Brain microvascular endothelial cell (primary cell): ENCODE results near the gene TBXA2R.

Experiments used
- DNase-seq: peaks from one replicate; pipeline ENCODE4 v3.0.0-alpha.2; 2020
- H3K27ac ChIP-seq: fragments of 250-450 bp; sonication (Bioruptor Pico); 2 replicates; pipeline ENCODE4 v1.5.1; 2020; ENCODE audit warnings: mild to moderate bottlenecking, moderate library complexity
- H3K27me3 ChIP-seq: fragments of 250-450 bp; sonication (Bioruptor Pico); replicated peaks from 2 replicates; pipeline ENCODE4 v1.5.1; 2020; ENCODE audit warnings: mild to moderate bottlenecking
- H3K36me3 ChIP-seq: fragments of 250-450 bp; sonication (Bioruptor Pico); replicated peaks from 2 replicates; pipeline ENCODE4 v1.5.1; 2020; ENCODE audit warnings: mild to moderate bottlenecking
- H3K4me3 ChIP-seq: 2 replicates; pipeline ENCODE4 v1.5.1; 2011; ENCODE audit warnings: low read depth, mild to moderate bottlenecking, control low read depth, low read length, moderate library complexity
- in situ Hi-C: cut with HindIII; loops from 2 replicates; pipeline ENCODE4 v1.10.0; 2017; ENCODE audit warnings: low sequenced_read_pairs, low pct_ligation_motif_present
- TF ChIP-seq, protein P1 (sequence below): IDR thresholded peaks from 2 replicates; pipeline ENCODE4 v1.5.1; 2011; ENCODE audit warnings: low read depth, mild to moderate bottlenecking, moderate library complexity, low read length, control low read depth, inconsistent platforms; ENCODE audit errors: missing control alignments

The TBXA2R gene

GRCh38 chr19:3591876-3592613 lies 14.6 kb downstream of the TBXA2R start:
- no peaks in the 10 kb centered on the region for H3K36me3 ChIP-seq
- in situ Hi-C loops, result no loop called here
- H3K27me3 ChIP-seq, result no peaks in the 10 kb centered on the region
- H3K27ac ChIP-seq, result no peak overlapping the region
- TF ChIP-seq, protein P1, sequence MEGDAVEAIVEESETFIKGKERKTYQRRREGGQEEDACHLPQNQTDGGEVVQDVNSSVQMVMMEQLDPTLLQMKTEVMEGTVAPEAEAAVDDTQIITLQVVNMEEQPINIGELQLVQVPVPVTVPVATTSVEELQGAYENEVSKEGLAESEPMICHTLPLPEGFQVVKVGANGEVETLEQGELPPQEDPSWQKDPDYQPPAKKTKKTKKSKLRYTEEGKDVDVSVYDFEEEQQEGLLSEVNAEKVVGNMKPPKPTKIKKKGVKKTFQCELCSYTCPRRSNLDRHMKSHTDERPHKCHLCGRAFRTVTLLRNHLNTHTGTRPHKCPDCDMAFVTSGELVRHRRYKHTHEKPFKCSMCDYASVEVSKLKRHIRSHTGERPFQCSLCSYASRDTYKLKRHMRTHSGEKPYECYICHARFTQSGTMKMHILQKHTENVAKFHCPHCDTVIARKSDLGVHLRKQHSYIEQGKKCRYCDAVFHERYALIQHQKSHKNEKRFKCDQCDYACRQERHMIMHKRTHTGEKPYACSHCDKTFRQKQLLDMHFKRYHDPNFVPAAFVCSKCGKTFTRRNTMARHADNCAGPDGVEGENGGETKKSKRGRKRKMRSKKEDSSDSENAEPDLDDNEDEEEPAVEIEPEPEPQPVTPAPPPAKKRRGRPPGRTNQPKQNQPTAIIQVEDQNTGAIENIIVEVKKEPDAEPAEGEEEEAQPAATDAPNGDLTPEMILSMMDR, result no peak
- no peak for DNase-seq
- H3K4me3 ChIP-seq, result no peak overlapping the region

GRCh38 chr19:3590991-3591659 lies 15.6 kb downstream of the TBXA2R start:
- no peaks in the 10 kb centered on the region for H3K27me3 ChIP-seq
- H3K36me3 ChIP-seq, result no peaks in the 10 kb centered on the region
- no peak overlapping the region for H3K27ac ChIP-seq
- no peak for DNase-seq
- no peak overlapping the region for H3K4me3 ChIP-seq
- in situ Hi-C loops, result no loop called here
- TF ChIP-seq, protein P1, result no peak

GRCh38 chr19:3589949-3590348 lies 16.7 kb downstream of the TBXA2R start:
- Histone ChIP-seq H3K27me3 (no peaks in the 10 kb centered on the region), H3K36me3 (no peaks in the 10 kb centered on the region), H3K27ac (no peak overlapping the region), H3K4me3 (no peak overlapping the region)
- in situ Hi-C loops, result no loop called here
- TF ChIP-seq, protein P1, result no peak
- DNase-seq, result no peak

GRCh38 chr19:3589439-3589838 lies 17.2 kb downstream of the TBXA2R start:
- Histone ChIP-seq H3K36me3 (no peaks in the 10 kb centered on the region), H3K4me3 (no peak overlapping the region), H3K27ac (no peak overlapping the region), H3K27me3 (no peaks in the 10 kb centered on the region)
- in situ Hi-C loops, result no loop called here
- no peak for DNase-seq
- TF ChIP-seq, protein P1, result no peak

DNA sequence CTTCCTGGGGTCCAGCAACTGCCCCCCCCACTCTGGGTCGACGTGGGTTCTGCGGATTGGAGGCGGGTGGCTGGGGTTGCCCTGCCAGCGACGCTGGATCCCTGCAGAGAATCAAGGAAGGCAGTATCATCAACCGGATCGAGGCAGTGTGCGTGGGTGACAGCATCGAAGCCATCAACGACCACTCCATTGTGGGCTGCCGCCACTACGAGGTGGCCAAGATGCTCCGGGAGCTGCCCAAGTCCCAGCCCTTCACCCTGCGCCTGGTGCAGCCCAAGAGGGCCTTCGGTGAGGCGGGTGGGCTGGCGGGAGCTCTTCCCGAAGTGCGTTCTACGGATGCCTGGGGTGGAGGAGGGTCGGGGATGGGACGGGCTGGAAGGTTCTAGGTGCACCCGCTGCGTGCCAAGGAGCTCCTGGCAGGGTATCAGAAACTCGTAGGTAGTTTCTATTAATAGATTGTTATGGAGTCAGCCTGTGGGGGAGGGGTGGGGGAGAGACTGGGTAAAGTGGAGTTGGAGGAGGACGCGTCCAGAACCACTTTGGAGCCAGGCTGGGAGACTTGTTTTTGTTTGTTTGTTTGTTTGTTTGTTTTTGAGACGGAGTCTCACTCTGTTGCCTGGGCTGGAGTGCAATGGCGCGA lies 19.8 kb downstream of the TBXA2R start:
- TF ChIP-seq, protein P1, result no peak
- Histone ChIP-seq H3K27ac (no peak overlapping the region), H3K27me3 (no peaks in the 10 kb centered on the region), H3K36me3 (no peaks in the 10 kb centered on the region), H3K4me3 (no peak overlapping the region)
- no peak for DNase-seq
- in situ Hi-C loops, result no loop called here
